NCI-H345 (cell line): ENCODE measurements around the gene ITGA6.
A peak's percentile ranks its signal among the peaks of the same experiment; 100 is the strongest.

Experiments used
- DNase-seq: peaks from one replicate; lab custom pipeline; 2025; lab: John Stamatoyannopoulos, UW

ITGA6 gene

GRCh38 chr2:172465417-172466334 is 38.3 kb downstream of the ITGA6 start:
- peak; percentile 87 for DNase-seq

- DNase-seq = no peak
Measured at GRCh38 chr2:172467382-172467781, 40.0 kb downstream of the ITGA6 start.

- no peak for DNase-seq
Measured at GRCh38 chr2:172470958-172471922, 43.9 kb downstream of the ITGA6 start.

GRCh38 chr2:172472446-172473033 is 45.2 kb downstream of the ITGA6 start:
- DNase-seq = no peak

GRCh38 chr2:172473167-172473566 is 45.8 kb downstream of the ITGA6 start:
- no peak for DNase-seq

GRCh38 chr2:172478353-172478752 is 51.0 kb downstream of the ITGA6 start:
- DNase-seq = no peak

GRCh38 chr2:172480301-172481218 is 53.2 kb downstream of the ITGA6 start:
- no peak for DNase-seq

GRCh38 chr2:172481507-172482262 is 54.3 kb downstream of the ITGA6 start:
- DNase-seq = no peak

GRCh38 chr2:172484253-172484652 is 56.9 kb downstream of the ITGA6 start:
- no peak for DNase-seq

GRCh38 chr2:172484706-172485105 is 57.3 kb downstream of the ITGA6 start:
- DNase-seq = no peak

- no peak for DNase-seq
Measured at GRCh38 chr2:172488556-172488955, 61.2 kb downstream of the ITGA6 start.

GRCh38 chr2:172489681-172490080 is 62.3 kb downstream of the ITGA6 start:
- DNase-seq = no peak

- no peak for DNase-seq
Measured at GRCh38 chr2:172496160-172496608, 68.8 kb downstream of the ITGA6 start.

- no peak for DNase-seq
Measured at GRCh38 chr2:172507199-172507598, 79.8 kb downstream of the ITGA6 start.

- no peak for DNase-seq
Measured at GRCh38 chr2:172510088-172510487, 82.7 kb downstream of the ITGA6 start.

GRCh38 chr2:172510548-172510947 is 83.2 kb downstream of the ITGA6 start:
- DNase-seq = no peak

- DNase-seq = no peak
Measured at GRCh38 chr2:172512810-172513523, 85.6 kb downstream of the ITGA6 start.

GRCh38 chr2:172513524-172513900 is 86.1 kb downstream of the ITGA6 start:
- DNase-seq = no peak

GRCh38 chr2:172513935-172514586 is 86.7 kb downstream of the ITGA6 start:
- no peak for DNase-seq
